H1 (cell line): Measurements from ENCODE around the gene SLC25A47. TPM values are rescaled to one million over a fixed set of nuclear protein-coding genes. Genes with fewer than 3 reads are reported as not detected.

Source experiments
- CTCF ChIA-PET: fragments of 300-600 bp; sonication (Branson Sonifier 250); formaldehyde crosslinking; loops from one replicate; lab custom pipeline; 2021; ENCODE audit not compliant: partially characterized antibody; lab: Charles Lee
- POLR2A ChIA-PET: fragments of 300-600 bp; sonication (Branson Sonifier 250); formaldehyde crosslinking; loops from one replicate; lab custom pipeline; 2021; ENCODE audit warnings: inconsistent platforms; ENCODE audit not compliant: partially characterized antibody; lab: Charles Lee
- DNase-seq, 2 experiments: peaks; one replicate each; pipeline versions ENCODE4 v3.0.0 to v3.0.0-alpha.2; 2010 to 2022; ENCODE audit warnings: low spot score in 2 of 2, low read depth in 1 of 2, mixed read lengths in 1 of 2
- FAIRE-seq: peaks from 2 replicates; lab custom pipeline; 2011; peaks lifted over from hg19 to GRCh38; lab: Jason Lieb, UNC
- H2AFZ ChIP-seq: 2 replicates; pipeline ENCODE4 v1.8.1; 2012; ENCODE audit warnings: low read length, inconsistent platforms
- H2AK5ac ChIP-seq: 2 replicates; pipeline ENCODE4 v1.6.1; 2013; ENCODE audit warnings: low read depth, low read length
- H2BK120ac ChIP-seq: replicated peaks from 2 replicates; pipeline ENCODE3; 2013; ENCODE audit warnings: low read depth, low read length, inconsistent platforms
- H2BK12ac ChIP-seq: 2 replicates; pipeline ENCODE4 v1.6.1; 2013; ENCODE audit warnings: low read depth, low read length
- H2BK15ac ChIP-seq: 2 replicates; pipeline ENCODE4 v1.6.1; 2013; ENCODE audit warnings: low read length
- H2BK20ac ChIP-seq: 2 replicates; pipeline ENCODE4 v1.6.1; 2013; ENCODE audit warnings: low read length
- H2BK5ac ChIP-seq: 2 replicates; pipeline ENCODE4 v1.6.1; 2013; ENCODE audit warnings: low read depth, low read length
- H3K14ac ChIP-seq: 2 replicates; pipeline ENCODE4 v1.6.1; 2013; ENCODE audit warnings: inconsistent platforms; ENCODE audit not compliant: insufficient read length
- H3K18ac ChIP-seq: 2 replicates; pipeline ENCODE4 v1.6.1; 2013; ENCODE audit warnings: low read length; ENCODE audit errors: extremely low read depth
- H3K23ac ChIP-seq: 2 replicates; pipeline ENCODE4 v1.6.1; 2013; ENCODE audit warnings: inconsistent platforms; ENCODE audit not compliant: insufficient read length
- H3K23me2 ChIP-seq: 2 replicates; pipeline ENCODE4 v1.6.1; 2013; ENCODE audit warnings: low read depth, low read length
- H3K27ac ChIP-seq: 2 replicates; pipeline ENCODE4 v1.6.1; 2011; ENCODE audit warnings: low read depth, low read length, inconsistent platforms
- H3K27me3 ChIP-seq, 4 experiments: replicated peaks in 1 of 4; 1 replicate in 1 of 4; 2 replicates in 3 of 4; pipeline versions ENCODE4 v1.6.1 to v1.8.1; 2011 to 2013; ENCODE audit warnings: low read length in 3 of 4, mild to moderate bottlenecking in 3 of 4, inconsistent platforms in 2 of 4, mixed read lengths in 2 of 4, moderate library complexity in 1 of 4; ENCODE audit not compliant: control insufficient read depth in 3 of 4, insufficient read depth in 3 of 4; ENCODE audit errors: extremely low read depth in 1 of 4
- H3K36me3 ChIP-seq, 4 experiments: 2 replicates each; pipeline versions ENCODE4 v1.6.1 to v1.8.1; 2011 to 2013; ENCODE audit warnings: mild to moderate bottlenecking in 4 of 4, low read length in 3 of 4, moderate library complexity in 2 of 4, control low read depth in 1 of 4, inconsistent platforms in 1 of 4; ENCODE audit not compliant: insufficient read depth in 4 of 4, control insufficient read depth in 2 of 4
- H3K4ac ChIP-seq: replicated peaks from 2 replicates; pipeline ENCODE3; 2013; ENCODE audit warnings: low read length, low read depth, mixed read lengths, inconsistent platforms; ENCODE audit not compliant: insufficient read length
- H3K4me1 ChIP-seq, 4 experiments: replicated peaks in 1 of 4; 1 replicate in 1 of 4; 2 replicates in 3 of 4; pipeline versions ENCODE4 v1.6.1 to v1.8.1; 2011 to 2013; ENCODE audit warnings: low read length in 3 of 4, inconsistent platforms in 2 of 4, mixed read lengths in 1 of 4; ENCODE audit not compliant: insufficient read depth in 4 of 4, control insufficient read depth in 3 of 4
- H3K4me2 ChIP-seq, 2 experiments: 2 replicates each; pipeline versions ENCODE4 v1.6.1 to v1.8.1; 2011 to 2013; ENCODE audit warnings: low read depth in 2 of 2, low read length in 2 of 2, control low read depth in 1 of 2, inconsistent platforms in 1 of 2, mild to moderate bottlenecking in 1 of 2; ENCODE audit not compliant: insufficient read depth in 1 of 2
- H3K4me3 ChIP-seq, 4 experiments: fragments of 200-600, 300-600 bp in 1 of 4; sonication (generic), shearing (Covaris generic), sonication (Bioruptor Twin) in 1 of 4; 2 replicates each; pipeline versions ENCODE4 v1.5.1 to v1.8.1; 2011 to 2016; ENCODE audit warnings: low read length in 4 of 4, low read depth in 3 of 4, control low read depth in 2 of 4, inconsistent platforms in 2 of 4, mild to moderate bottlenecking in 2 of 4, mixed read lengths in 1 of 4, moderate library complexity in 1 of 4; ENCODE audit not compliant: insufficient read depth in 2 of 4; ENCODE audit errors: extremely low read depth in 1 of 4
- H3K56ac ChIP-seq: replicated peaks from 2 replicates; pipeline ENCODE3; 2013; ENCODE audit warnings: low read depth, mild to moderate bottlenecking, mixed read lengths, low read length, inconsistent platforms; ENCODE audit not compliant: insufficient read length
- H3K79me1 ChIP-seq: 2 replicates; pipeline ENCODE4 v1.6.1; 2013; ENCODE audit warnings: low read depth, low read length, control low read depth
- H3K79me2 ChIP-seq, 2 experiments: 2 replicates each; pipeline versions ENCODE4 v1.6.1 to v1.8.1; 2012 to 2013; ENCODE audit warnings: low read length in 2 of 2, mild to moderate bottlenecking in 2 of 2, inconsistent platforms in 1 of 2; ENCODE audit not compliant: insufficient read depth in 2 of 2, control insufficient read depth in 1 of 2
- H3K9ac ChIP-seq, 4 experiments: replicated peaks in 1 of 4; 1 replicate in 1 of 4; 2 replicates in 3 of 4; pipeline versions ENCODE4 v1.6.1 to v1.8.1; 2011 to 2013; ENCODE audit warnings: low read depth in 3 of 4, low read length in 3 of 4, control low read depth in 2 of 4, mild to moderate bottlenecking in 2 of 4, moderate library complexity in 2 of 4, inconsistent platforms in 1 of 4; ENCODE audit errors: extremely low read depth in 1 of 4
- H3K9me3 ChIP-seq, 2 experiments: 2 replicates each; pipeline versions ENCODE4 v1.6.1 to v1.8.1; 2012 to 2013; ENCODE audit warnings: mild to moderate bottlenecking in 2 of 2, moderate library complexity in 2 of 2, control low read depth in 1 of 2, inconsistent platforms in 1 of 2, low read depth in 1 of 2, low read length in 1 of 2, mixed read lengths in 1 of 2; ENCODE audit not compliant: insufficient read depth in 2 of 2
- H4K20me1 ChIP-seq, 2 experiments: replicated peaks in 1 of 2; 2 replicates each; pipeline versions ENCODE3 to v1.8.1; 2011 to 2013; ENCODE audit warnings: inconsistent platforms in 2 of 2, low read length in 2 of 2, mild to moderate bottlenecking in 1 of 2; ENCODE audit not compliant: insufficient read depth in 2 of 2, control insufficient read depth in 1 of 2
- H4K5ac ChIP-seq: 2 replicates; pipeline ENCODE4 v1.6.1; 2013; ENCODE audit warnings: low read length, low read depth, mixed read lengths, inconsistent platforms; ENCODE audit not compliant: insufficient read length
- H4K8ac ChIP-seq: 2 replicates; pipeline ENCODE4 v1.8.0; 2013; ENCODE audit warnings: mild to moderate bottlenecking, moderate library complexity, low read length, inconsistent platforms; ENCODE audit not compliant: insufficient read depth; ENCODE audit errors: extremely low read depth
- H4K91ac ChIP-seq: replicated peaks from 2 replicates; pipeline ENCODE3; 2013; ENCODE audit warnings: low read length, mixed read lengths, inconsistent platforms; ENCODE audit not compliant: insufficient read length
- BCL11A ChIP-seq, 2 experiments: IDR thresholded peaks; one replicate each; pipeline ENCODE4 v1.6.1; 2011; ENCODE audit warnings: low read depth in 2 of 2, low read length in 2 of 2, mild to moderate bottlenecking in 2 of 2
- EGR1 ChIP-seq: IDR thresholded peaks from 2 replicates; pipeline ENCODE4 v1.6.1; 2011; ENCODE audit warnings: low read depth, low read length, borderline replicate concordance
- POLR2AphosphoS5 ChIP-seq: IDR thresholded peaks from 2 replicates; pipeline ENCODE4 v1.6.1; 2011; ENCODE audit warnings: low read depth, low read length
- WGBS, 2 experiments: shearing (Covaris generic) in 1 of 2; methylation state at CpG; one replicate each; pipeline versions ENCODE4 v1.1.6 to v1.1.7; 2013 to 2015; ENCODE audit warnings: low lambda C conversion rate in 2 of 2, mixed read lengths in 2 of 2, inconsistent platforms in 1 of 2, low coverage in 1 of 2, missing lambda C conversion rate in 1 of 2; ENCODE audit not compliant: insufficient replicate concordance in 2 of 2, insufficient coverage in 1 of 2, insufficient read length in 1 of 2; ENCODE audit errors: extremely low coverage in 1 of 2, missing lambda C conversion rate in 1 of 2; 5-methylcytosine and 5-hydroxymethylcytosine counted together
- polyA plus RNA-seq, 7 experiments: library from polyadenylated mRNA; depleted of rRNA in 3 of 7; stranded (reverse) in 5 of 7; unstranded in 2 of 7; fragments of >200 nt in 5 of 7; fragments of 200-250 nt in 2 of 7; gene quantifications; 1 replicate in 5 of 7; 2 replicates in 1 of 7; 4 replicates in 1 of 7; pipeline versions ENCODE4 v1.2.1 to v1.2.3, GENCODE V29; 2011 to 2013; ENCODE audit warnings: missing spikeins in 2 of 7, mixed read lengths in 2 of 7
- total RNA-seq: library from RNA; stranded (reverse); fragmentation: NEBNext Ultra II Directional; extraction: Animal tissue kit (Norgen Biotek cat#: 25700); gene quantifications from 2 replicates; pipeline ENCODE4 v1.2.1, GENCODE V29; 2021

The SLC25A47 gene
- total and polyA plus RNA-seq, 2 of the 8 experiments (the other 6 are each of a cell fraction or from before 2014, with no cell fraction given), result not detected

DNA sequence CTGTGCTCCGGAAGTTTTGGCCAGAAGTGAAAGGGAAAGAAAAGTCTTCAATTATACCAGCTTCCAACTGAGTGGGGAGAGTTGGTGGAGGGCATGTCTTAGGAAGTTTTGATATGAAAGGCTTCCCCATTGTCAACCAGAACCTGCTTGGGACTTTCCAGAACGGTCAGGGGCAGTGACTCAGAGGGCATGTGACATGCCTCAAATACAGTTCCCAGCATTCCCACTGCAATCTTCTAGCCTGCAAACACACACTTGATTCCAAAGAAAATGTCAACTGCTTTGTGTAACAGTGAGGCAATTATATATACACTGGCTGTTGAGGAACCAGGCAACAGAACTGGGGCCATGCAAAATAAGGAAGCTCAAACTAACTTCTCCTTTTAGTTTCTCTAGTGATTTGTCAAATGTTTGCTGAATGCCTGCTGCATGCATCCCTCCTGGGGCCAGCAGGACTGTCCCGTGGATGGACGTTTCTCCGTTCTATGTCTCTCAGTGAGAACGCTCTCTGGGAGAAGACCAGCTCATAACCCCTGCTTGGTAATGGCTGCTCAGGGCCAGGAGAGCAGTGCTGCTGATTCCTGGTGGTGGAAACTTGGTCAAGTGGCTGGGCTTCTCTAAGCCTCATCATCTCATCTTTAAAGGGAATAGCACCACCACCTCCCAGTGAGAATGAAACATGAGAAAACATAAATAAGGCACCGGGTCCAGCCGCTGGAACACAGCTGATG, 18.3 kb downstream of the SLC25A47 start:
- no peaks in the 10 kb centered on the region for H3K27me3 ChIP-seq
- no peak overlapping the region for H3K14ac ChIP-seq
- no peak overlapping the region for H2AK5ac ChIP-seq
- no peak overlapping the region for H2BK5ac ChIP-seq
- no peaks in the 10 kb centered on the region for H3K79me2 ChIP-seq
- H3K4me1 ChIP-seq, result no peaks in the 10 kb centered on the region
- H3K23ac ChIP-seq, result no peak overlapping the region
- no peak overlapping the region for H4K5ac ChIP-seq
- no peak overlapping the region for H3K56ac ChIP-seq
- no peak overlapping the region for H3K4me3 ChIP-seq
- no peak overlapping the region for H2AFZ ChIP-seq
- ChIA-PET POLR2A (interaction anchor here (1.0 to 14.6 kb wide), 13 partner anchors 8 to 36 kb away, joined by 3 to 129 read pairs (median 5); a partner anchor contains a TSS), CTCF (interaction anchor here (1.9 kb wide), 1 partner anchor 11 kb away, joined by 8 read pairs; no protein-coding TSS in a partner anchor)
- H3K9ac ChIP-seq, result no peak overlapping the region
- H3K4ac ChIP-seq, result no peak overlapping the region
- H3K9me3 ChIP-seq, result no peaks in the 10 kb centered on the region; a peak in 1 of 4 replicates
- H3K36me3 ChIP-seq, result peaks cover 15 to 63% (median 37%) of the 10 kb centered on the region in 4 experiments; a peak in 6 of 8 replicates
- H4K8ac ChIP-seq, result no peak overlapping the region
- no peak overlapping the region for H2BK15ac ChIP-seq
- no peak overlapping the region for H2BK20ac ChIP-seq
- peak overlapping the region; percentile 34; the same call in 1 of the 2 replicates for H3K27ac ChIP-seq
- H3K79me1 ChIP-seq, result no peaks in the 10 kb centered on the region
- DNase-seq (no peak), FAIRE-seq (no peak)
- H4K20me1 ChIP-seq, result no peaks in the 10 kb centered on the region
- no peak overlapping the region for H2BK120ac ChIP-seq
- H4K91ac ChIP-seq, result no peak overlapping the region
- no peak overlapping the region for H3K18ac ChIP-seq
- H3K23me2 ChIP-seq, result no peaks in the 10 kb centered on the region
- no peak overlapping the region for H2BK12ac ChIP-seq
- 0 out of 2 replicates have a peak, but pooled peaks have one; percentile 17 for TF ChIP-seq POLR2AphosphoS5
- no peak for TF ChIP-seq BCL11A (IDR thresholded peaks at IDR 0.05; ENCODE audit: low read depth in 2 of 2, low read length in 2 of 2)
- TF ChIP-seq EGR1, result no peak
- TF ChIP-seq, all 59 proteins: peak for 1
- no peak overlapping the region for H3K4me2 ChIP-seq
- 95% methylated on average over 8 of the region's 8 CpGs; no CpG with 5 or more reads in 1 of the 2 experiments for WGBS, 2 experiments
